GM21423 (cell line): ENCODE results near the gene ASCC3.

Experiments
- ATAC-seq: cut with Tn5 transposase; IDR thresholded peaks from one replicate; pipeline ENCODE4 v1.9.1; 2021; ENCODE audit warnings: mild to moderate bottlenecking, moderate library complexity; ENCODE audit not compliant: unreplicated experiment

The ASCC3 gene

DNA sequence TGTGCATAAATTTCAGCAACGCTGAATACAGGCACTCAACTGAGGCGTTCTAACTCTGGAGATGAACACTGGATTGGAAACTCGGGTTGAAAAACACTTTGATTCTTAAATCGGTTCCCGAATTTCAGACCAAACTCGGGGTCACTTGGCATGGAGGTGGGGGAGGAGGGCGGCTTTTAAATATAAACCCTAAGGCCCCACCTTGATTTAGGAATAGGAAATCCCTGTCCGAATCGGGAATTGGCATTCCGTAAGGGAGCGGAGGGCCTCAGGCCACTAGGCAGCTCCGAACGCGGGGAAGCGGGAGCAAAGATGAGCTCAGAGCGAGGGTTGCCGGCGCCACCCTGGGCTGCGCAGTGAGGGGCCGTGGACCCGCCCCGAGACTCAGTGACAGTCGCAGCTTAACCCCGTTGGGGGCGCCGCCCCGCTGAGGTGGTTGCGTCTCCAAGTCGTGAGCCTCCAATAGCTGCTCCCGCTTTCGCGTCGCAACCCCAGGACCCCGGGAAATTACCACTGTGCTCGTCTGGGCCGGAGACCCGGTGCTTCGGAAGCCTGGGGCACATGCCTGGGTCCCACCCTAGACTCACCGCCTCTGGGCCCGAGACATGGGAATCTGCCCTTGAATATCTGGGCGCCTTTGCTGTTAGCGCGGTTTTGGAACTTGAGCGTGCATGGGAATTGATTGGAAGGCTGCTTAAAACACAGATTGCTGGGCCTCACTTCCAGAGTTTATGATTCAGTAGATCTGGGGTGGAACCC lies 411.8 kb downstream of the ASCC3 start:
- no peak for ATAC-seq

DNA sequence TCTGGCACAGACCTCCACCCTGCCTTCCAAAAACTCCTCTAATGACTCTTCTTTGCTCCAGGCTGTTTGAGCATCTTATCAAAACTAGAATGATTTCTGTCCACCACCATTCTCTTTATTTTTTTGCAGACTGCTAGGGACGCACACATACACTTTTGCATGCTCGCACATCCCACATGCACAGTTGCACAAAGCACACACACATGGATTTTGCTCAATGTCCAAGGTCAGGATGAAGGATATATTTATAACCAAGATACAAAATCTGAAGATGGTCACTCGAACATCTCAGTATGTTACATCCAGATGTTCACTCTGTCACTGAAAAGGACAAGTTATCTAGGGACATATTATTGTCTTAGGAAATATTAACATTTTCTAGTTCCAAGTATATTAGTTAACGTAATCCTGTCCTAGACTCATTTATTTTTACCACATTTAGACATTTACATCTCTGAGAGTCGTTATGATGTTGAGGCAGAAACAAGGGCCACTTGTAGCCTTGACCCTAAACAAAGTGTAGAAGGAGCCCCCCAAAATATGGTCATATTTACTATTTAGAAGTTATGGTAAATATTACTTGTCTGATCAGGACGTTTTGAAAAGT lies 413.0 kb downstream of the ASCC3 start:
- ATAC-seq, result no peak

DNA sequence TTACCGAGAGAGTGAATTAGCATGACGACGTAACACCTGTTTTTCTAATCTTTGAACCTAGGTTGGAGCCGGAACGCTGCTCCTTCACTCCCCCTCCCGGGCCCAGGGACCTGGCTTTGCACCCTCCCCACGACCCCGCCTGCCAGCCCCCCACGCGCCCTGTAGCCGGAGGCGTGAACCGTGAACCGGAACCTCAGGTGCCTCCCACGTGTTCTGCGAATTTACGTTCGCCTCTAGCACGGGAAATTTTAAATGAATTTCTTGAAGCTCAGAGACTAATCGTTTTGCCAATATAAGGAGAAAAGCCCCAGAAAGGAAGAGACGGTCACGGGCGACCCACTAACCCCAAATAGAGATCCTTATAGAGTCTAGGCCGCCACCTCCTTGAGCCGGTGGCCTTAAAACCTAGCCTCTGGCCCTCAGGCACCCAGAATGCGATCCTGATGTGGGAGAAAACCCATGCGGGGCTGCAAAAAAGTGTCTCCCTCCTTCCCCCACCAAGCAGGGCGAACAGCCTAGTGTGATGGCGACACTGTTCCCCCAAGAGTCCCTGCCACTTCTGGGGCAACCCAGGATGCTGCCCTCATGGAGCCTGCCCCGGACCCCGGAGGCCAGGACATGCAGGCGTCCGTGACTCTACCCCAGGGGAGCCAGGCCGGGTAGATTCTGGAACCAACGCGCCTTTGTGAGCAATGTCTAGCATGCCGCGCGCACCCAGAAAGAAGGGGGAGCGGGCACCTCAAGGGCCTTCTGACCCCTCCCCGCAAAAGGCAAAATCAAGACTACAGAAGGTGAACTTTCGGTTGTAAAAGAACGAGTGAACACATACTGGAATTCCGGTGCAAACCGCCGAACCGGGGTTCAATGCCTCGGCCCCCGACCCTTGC lies 413.8 kb downstream of the ASCC3 start:
- ATAC-seq, result no peak

DNA sequence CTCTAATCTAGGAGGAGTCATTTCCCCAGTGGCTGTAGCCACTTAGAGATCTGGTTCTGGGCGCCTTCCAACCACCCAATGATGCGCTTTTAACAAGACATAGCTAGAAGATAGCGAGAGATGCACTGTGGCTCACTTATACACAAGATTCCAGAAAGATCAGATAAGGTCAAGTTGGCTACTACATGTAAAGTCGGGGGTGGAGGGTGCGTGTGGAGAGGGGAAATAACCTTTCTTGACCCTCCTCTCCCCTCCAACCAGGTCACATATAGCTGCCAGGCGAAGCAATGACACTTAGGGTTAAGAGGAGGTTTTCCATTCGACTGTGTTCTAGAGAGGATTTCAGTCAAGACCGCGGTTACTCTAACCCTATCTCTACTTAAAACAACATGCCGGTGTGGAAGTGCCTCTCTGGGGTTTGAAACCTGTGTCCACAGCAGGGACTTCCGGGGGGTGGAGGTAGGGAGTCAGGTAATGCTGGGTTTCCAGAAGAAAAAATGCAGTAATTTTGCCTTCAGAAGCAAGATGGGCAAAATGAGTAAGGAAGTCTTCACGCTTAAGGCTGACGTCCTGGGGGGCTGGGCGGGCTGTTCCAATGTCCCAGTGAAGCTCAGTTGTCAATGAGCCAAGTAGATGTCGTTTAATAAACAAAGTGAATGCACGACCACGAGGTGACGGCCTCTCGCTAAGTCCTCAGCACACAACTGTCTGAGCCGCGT lies 414.6 kb downstream of the ASCC3 start:
- ATAC-seq, result no peak

DNA sequence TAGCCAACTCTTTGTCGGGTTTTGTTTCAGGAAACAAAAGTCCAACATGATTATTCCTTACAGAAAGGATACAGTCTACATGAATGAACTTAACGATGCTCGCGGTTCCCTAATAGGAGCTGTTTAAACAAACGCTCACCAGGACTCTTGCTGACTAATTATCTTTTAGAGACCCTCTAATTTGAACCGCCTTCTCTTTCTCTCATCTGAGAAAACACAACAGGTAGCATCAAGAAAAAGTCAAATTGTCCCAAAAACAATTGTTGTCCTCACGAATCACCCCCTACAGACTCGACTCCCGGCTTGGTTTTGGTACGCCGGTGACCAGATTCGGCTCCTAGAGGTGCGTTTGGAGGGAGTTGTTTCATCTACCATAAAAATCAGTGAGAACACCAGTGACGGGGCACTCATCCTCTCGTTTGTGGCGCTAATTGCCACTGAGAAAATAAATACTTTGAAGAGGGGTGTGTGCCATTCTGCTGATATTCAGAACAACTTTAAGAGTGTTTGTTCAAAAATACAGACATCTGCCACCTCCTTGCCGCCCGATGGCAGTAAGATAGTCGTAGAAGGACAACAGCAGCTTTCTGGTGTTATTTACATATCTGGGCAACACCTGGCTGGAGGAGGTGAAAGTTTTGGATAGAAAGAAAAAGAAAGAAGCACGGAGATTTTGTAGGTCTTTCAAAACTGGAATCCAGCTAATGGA lies 415.3 kb downstream of the ASCC3 start:
- no peak for ATAC-seq

DNA sequence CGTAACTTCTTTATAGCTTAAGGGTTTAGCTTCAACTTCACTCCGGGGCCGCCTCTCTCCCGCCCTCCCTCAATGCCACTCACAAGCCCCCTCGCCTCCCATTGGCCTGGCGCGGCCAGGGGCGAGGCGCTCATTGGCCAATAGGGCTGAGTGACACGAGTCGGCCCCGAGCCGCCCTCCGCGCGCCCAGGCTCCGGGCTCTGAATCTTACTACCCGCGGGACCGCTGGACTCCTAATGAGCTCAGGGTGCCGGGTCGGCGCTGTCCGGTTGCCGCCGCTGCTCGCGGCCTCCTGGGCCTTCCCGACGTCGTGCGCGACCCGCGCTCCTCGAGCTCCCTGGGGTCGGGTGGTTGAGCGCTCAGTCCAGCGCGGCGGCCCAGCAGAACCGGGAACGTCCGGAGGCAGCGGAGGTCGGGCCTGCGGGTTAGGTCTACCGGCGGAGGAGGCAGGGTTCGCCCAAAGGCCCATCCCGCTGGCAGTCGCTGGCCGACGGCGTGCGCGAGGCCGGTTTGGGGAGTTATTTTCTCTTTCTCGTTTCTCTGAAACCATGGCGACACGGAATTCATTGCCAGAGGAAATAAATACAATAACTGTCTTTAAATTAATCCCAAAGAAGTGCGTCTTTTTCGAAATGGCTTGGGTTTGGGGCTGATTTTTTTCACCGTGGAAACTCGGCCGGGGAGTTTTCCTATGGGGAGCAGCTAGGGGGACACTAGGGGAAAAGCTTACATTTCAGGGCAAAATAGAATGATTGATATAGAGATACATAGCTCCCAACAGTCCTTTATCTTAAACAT lies 416.0 kb downstream of the ASCC3 start, which contains the start of gene SIM1:
Gene SIM1 (minus strand): TSS at position 19 of the 798 bp plus-strand sequence. CDS start 1,453 bp downstream, outside the sequence.
- ATAC-seq, result peak; percentile 80

DNA sequence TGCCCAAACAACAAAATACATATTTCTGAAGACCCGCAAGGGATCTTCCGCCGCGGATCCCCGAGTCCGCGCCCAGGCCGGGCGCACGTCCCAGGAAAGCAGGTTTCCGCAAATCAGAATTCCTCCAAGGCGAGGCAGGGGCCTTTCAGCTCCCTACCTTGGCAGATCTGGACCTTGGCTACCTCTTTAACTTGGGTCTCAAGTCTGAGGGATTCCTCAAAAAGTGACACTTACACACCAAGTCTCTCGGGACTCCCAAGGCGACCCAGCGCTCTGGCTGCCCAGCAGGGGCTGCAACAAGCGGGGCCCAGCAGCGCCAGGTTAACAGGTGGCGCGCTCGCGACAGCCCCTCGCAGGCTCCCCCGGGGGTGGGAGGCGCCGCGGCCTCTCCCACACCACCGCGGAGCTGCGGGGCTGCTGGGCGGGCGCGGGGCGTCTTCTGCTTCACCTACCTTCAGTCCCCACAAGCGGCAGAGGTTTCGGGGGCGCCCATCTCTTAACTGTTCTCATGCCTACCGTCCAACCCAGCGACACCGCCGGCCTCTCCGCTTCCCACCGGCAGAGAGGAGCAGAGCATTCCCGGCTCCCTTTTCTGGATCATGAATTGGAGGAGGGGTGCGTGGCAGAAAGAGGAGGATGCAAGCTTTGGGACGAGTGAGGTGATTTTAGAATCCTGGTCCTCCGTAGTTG lies 416.8 kb downstream of the ASCC3 start:
- ATAC-seq, result no peak

DNA sequence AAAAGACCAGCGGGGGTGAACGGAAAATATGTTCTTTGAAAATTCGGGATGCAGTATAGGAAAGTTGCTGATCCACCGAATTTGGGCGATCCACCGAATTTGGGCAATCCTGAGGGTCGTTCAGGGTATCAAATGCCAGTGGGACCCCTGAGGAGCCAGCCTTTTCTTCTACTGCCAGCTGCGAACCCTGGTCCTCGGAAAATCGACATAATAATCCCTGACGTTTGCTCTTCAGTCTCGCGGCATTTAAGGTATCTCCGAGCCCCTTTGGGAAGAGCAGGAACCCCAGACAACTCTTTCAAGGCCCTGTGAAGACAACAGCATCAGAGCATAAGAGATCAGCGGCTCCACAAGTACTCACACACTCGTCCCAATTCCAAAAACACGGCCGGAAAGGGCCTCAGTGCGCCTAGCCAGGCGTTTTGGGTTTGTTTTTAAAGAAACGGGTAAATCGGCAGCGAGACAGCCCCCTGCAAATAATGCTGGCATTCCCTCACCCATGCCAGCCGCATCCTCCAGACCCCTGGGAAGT lies 417.4 kb downstream of the ASCC3 start:
- ATAC-seq, result no peak

DNA sequence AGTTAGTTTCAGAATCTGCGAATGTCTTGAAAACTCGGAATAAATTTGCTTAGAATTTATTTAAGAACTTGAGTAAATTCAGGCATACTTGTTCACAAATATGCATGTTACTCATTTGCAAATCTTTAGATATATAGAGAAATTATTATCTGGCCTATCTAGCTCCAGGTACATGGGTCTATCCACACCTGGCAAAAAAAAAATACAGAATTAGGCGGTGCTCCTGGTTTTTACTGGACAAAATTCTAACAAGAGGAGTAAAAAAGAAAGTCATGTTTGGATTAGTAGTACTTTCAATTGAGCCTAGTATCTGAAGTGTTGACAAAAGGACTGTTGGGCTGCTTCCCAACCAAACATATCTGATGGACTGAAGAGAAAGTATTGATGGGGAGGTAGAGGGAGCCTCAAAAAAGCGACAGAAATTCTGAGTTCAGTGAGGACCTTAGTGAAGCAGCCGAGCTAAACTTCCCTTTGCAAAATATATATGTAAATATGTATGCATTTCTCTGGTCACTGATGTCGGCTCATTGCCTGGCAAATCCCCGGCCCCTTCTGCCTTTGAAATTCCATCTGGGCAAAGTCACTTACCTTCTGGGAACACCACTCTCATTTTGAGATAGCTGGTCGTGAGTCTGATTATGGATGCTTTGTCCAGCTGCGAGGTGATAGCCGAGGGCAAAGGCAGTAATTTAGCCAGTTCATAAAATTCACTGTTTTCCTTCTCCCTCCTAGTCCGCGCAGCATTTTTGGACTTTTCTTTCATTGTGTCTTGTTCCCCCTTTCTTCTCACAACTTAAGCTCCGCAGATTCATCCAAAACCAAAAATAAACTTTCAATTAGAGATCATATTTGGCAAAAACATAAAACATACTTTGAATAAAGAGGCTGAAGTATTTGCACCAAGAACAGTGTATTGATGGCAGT lies 418.2 kb downstream of the ASCC3 start:
- no peak for ATAC-seq

DNA sequence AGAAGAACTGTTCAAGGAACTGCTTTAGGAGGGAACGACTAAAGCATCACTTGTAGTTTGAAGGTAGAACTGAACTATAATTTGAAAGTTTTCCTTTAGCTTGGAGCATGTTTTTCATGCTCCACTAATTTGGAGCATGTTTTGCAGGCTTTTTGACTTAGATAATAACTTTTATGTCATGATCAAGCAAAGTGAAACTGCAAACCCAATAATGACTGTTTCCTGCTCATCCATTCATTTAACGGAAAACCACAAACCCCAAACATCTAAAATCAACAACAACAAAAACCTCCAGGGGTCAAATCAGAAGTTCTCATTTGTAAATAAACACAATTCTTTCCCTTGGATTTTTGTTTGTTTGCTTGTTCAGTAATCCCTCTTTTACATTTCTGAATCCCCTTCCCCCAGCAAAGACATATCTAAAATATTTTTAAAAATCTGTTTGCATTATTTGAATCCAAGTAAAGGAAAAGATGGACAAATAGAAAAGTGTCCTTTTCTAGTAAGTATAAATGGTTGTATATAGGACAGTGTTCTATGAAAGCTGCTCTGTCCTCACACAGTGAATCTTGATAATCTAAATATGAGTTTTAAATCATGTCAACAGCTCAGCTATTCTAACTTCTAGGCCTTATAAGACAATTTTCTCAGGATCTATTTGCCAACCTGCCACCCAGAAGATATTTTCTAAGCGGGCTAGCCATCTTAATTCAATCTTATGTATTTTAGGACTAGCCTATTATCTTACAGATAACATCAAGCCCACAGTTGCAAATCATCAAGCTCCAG lies 419.0 kb downstream of the ASCC3 start:
- no peak for ATAC-seq

DNA sequence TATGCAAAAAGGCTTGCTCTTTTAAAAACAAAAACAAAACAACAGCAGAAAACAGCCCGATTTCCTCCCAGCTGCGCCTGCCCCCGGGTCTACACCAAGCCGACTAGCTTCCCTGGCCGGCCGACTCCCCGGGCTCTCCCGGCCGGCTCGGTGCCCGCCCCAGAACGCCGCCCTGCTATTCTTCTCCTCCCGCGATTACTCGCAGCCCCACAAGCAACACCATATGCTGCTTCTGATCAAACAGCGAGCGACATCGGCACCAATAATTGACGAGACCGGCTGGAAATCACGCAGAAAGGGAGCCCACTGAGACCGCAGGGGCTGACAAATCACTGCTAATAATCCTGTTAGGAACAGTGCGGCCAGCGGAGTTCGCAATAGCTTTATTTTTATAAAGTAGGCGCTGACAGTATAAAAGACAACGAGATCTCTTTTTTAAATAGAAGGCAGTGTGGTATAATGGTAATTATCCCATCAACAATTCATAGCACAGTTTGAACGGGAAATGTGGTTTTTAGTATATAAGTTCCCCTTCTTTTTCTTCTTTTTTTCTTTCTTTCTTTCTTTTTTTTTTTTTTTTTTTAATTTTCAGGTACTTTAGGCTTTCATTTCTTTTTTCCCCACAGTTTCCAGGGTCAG lies 419.7 kb downstream of the ASCC3 start:
- no peak for ATAC-seq

DNA sequence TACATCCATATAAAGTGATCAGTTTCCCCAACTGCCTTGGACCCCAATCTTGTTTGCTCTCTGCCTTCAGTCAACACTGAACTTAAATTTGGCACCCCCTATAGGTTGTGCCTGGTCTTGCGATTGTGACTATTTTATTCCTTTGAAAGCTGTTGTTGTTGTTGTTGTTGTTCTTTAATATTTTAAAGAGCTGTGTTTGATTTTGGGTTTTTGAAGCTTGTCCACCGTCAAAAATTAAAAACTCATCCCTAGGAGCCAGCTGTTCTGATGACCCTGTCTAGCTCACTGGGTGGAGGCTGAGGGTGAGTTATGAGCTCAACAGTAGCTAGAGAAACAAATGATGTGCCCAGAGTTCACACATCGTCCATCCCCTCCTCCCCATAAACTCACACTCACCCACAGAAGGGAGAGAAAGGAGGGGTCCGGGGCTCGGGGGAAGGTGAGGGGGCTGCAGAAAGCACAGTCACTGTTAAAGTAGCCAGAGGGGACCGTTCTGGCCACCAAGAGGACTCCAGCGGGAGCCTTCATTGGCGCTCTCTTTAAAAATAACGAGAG lies 420.4 kb downstream of the ASCC3 start:
- no peak for ATAC-seq

DNA sequence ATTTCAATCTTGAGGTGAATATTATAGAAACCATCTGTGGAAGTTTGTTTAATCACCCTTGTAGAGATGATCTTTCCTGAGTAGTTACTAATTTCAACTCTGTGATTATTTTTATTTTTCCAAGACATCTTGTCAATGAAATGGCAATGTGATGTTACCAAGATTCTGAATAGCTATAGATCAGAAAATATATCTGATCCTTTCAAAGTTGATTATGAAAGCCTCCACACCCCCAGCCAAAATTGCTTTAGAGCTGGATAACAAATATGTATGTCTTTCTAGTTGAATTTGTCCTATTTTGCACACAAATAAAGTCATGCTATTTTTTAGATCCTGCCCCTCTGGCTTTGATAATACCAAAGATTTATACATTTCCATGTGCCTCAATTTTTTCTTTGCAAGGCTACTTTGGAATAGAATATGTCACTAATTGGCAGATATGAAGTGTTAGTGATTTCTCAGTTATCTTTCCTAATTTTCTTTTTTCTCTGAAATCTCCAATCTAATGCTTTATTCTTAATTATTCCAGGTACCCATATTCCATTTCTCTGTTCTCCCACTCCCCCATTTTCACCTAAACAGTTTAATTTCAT lies 421.4 kb downstream of the ASCC3 start:
- ATAC-seq, result no peak

DNA sequence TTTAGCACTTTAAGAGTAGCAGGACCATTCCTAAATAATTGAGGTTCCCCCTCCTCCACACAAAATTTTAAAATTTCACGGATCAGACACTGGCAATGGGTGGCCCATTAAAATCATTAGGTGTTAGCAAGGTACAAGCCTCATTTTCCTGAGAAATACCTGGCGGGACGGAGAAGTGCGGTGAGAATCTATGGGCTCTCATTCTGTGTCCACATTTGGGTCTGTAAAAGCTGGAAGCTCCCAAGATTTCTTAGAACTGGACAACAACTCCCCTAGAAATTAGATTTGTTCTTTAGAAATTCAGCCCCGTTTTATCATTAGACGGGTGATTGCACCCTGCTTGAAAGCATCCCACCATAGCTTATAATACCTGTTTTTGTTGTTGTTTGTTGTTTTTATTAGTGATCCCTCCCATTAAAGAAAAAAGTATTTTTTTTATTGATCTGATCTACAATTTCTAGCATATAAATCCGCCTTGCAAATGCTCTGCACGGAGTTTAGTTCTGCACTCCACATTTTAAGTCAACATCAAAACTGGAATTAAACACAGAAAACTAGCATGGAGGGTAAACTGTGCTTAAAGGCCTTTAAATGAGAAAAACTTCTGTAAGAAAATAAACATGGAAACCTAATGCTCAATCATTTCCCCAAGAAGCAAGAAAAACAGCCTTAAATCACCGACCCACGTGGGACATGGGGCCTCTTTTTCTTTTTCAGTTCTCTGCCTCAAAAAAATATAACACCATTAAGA lies 422.1 kb downstream of the ASCC3 start:
- ATAC-seq, result no peak
